Mesendoderm (in vitro differentiated cells): ENCODE data around the gene EIF2A.

Experiments
- DNase-seq: peaks from one replicate; pipeline ENCODE4 v3.0.0; 2013
- H2AK5ac ChIP-seq: 2 replicates; pipeline ENCODE4 v1.6.1; 2013; ENCODE audit warnings: low read length, inconsistent platforms
- H2BK120ac ChIP-seq: 2 replicates; pipeline ENCODE4 v1.6.1; 2013; ENCODE audit warnings: low read depth, mild to moderate bottlenecking, low read length, moderate library complexity, mixed read lengths
- H2BK15ac ChIP-seq: replicated peaks from 2 replicates; pipeline ENCODE4 v1.6.1; 2013; ENCODE audit warnings: low read depth, mild to moderate bottlenecking, moderate library complexity
- H2BK5ac ChIP-seq: 2 replicates; pipeline ENCODE4 v1.6.1; 2013; ENCODE audit warnings: low read length, inconsistent platforms
- H3K18ac ChIP-seq: 2 replicates; pipeline ENCODE4 v1.6.1; 2013; ENCODE audit warnings: mild to moderate bottlenecking, low read length, mixed read lengths
- H3K23ac ChIP-seq: one replicate; pipeline ENCODE4 v1.6.1; 2013; ENCODE audit warnings: low read length
- H3K27ac ChIP-seq: 2 replicates; pipeline ENCODE4 v1.5.1; 2013; ENCODE audit warnings: low read depth, mild to moderate bottlenecking, inconsistent platforms, low read length, moderate library complexity
- H3K27me3 ChIP-seq: 2 replicates; pipeline ENCODE4 v1.6.1; 2013; ENCODE audit warnings: low read length, control low read depth, mild to moderate bottlenecking, inconsistent platforms; ENCODE audit not compliant: insufficient read depth, poor library complexity
- H3K36me3 ChIP-seq: 2 replicates; pipeline ENCODE4 v1.6.1; 2013; ENCODE audit warnings: low read length, inconsistent platforms; ENCODE audit not compliant: control insufficient read depth, insufficient read depth
- H3K4ac ChIP-seq: one replicate; pipeline ENCODE4 v1.6.1; 2013; ENCODE audit warnings: low read depth, mild to moderate bottlenecking, low read length, moderate library complexity
- H3K4me1 ChIP-seq: 2 replicates; pipeline ENCODE4 v1.6.1; 2013; ENCODE audit warnings: low read depth, low read length, inconsistent platforms; ENCODE audit not compliant: control insufficient read depth
- H3K4me2 ChIP-seq: 2 replicates; pipeline ENCODE4 v1.6.1; 2013; ENCODE audit warnings: low read length
- H3K4me3 ChIP-seq: 2 replicates; pipeline ENCODE4 v1.5.1; 2013; ENCODE audit warnings: mild to moderate bottlenecking, low read length
- H3K56ac ChIP-seq: one replicate; pipeline ENCODE4 v1.6.1; 2013; ENCODE audit warnings: low read length
- H3K79me1 ChIP-seq: 2 replicates; pipeline ENCODE4 v1.6.1; 2013; ENCODE audit warnings: low read length, inconsistent platforms
- H3K79me2 ChIP-seq: 2 replicates; pipeline ENCODE4 v1.6.1; 2013; ENCODE audit warnings: mild to moderate bottlenecking, low read length; ENCODE audit not compliant: control insufficient read depth, insufficient read depth
- H3K9ac ChIP-seq: 2 replicates; pipeline ENCODE4 v1.6.1; 2013; ENCODE audit warnings: low read length, inconsistent platforms
- H4K5ac ChIP-seq: one replicate; pipeline ENCODE4 v1.6.1; 2013; ENCODE audit warnings: low read length
- H4K8ac ChIP-seq: one replicate; pipeline ENCODE4 v1.6.1; 2013; ENCODE audit warnings: low read depth, mild to moderate bottlenecking, control low read depth, low read length, moderate library complexity
- WGBS: extraction: QIAGEN DNeasy Blood & Tissue Kit; methylation state at CpG from one replicate; pipeline ENCODE4 v1.1.7; 2013; ENCODE audit warnings: low lambda C conversion rate, missing lambda C conversion rate; ENCODE audit not compliant: insufficient coverage; ENCODE audit errors: extremely low coverage; 5-methylcytosine and 5-hydroxymethylcytosine counted together

Gene EIF2A

DNA sequence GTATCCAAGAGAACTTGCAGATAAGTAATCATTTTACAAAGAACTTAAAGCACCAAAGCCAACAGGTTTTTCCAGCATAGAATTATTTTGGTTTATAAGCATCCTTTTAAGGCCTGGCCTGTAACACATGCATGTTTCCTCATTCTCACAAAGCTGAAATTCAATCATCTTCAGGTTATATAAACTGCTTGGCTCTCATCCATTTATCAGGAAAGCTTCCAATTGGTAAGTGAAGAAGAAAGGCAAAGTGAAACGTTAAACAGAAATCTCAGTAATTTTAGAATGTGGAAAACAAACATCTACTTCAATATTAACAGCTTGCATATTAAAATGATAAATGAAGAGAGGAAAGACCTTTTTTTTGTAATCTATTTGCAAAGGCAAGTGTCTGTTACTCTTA lies 1.9 kb upstream of the EIF2A start:
- H3K4me1 ChIP-seq: no peaks in the 10 kb centered on the region
- H2BK15ac ChIP-seq: no peak overlapping the region
- WGBS: no CpG with 5 or more reads among the region's 1 CpG
- H3K56ac ChIP-seq: no peak overlapping the region
- H4K8ac ChIP-seq: no peak overlapping the region
- no peaks in the 10 kb centered on the region for H3K36me3 ChIP-seq
- H3K27ac ChIP-seq: no peak overlapping the region
- H3K9ac ChIP-seq: peak overlapping the region; percentile 58
- no peaks in the 10 kb centered on the region for H3K27me3 ChIP-seq
- peaks cover 6% of the 10 kb centered on the region for H3K79me1 ChIP-seq
- H3K23ac ChIP-seq: no peak overlapping the region
- H3K79me2 ChIP-seq: peaks cover 40% of the 10 kb centered on the region
- H2BK120ac ChIP-seq: no peak overlapping the region
- H2AK5ac ChIP-seq: no peak overlapping the region
- H3K4me2 ChIP-seq: peak overlapping the region; percentile 52
- H3K4me3 ChIP-seq: no peak overlapping the region
- H3K4ac ChIP-seq: no peak overlapping the region
- no peak overlapping the region for H3K18ac ChIP-seq
- no peak for DNase-seq
- H4K5ac ChIP-seq: no peak overlapping the region
- no peak overlapping the region for H2BK5ac ChIP-seq

- peak overlapping the region; percentile 7 for H3K23ac ChIP-seq
- H3K4me3 ChIP-seq: peak overlapping the region; percentile 74
- no peaks in the 10 kb centered on the region for H3K27me3 ChIP-seq
- H2BK15ac ChIP-seq: no peak overlapping the region
- no peak overlapping the region for H4K8ac ChIP-seq
- H3K4me2 ChIP-seq: peak overlapping the region; percentile 29
- H2BK120ac ChIP-seq: no peak overlapping the region
- H3K79me2 ChIP-seq: peaks cover 45% of the 10 kb centered on the region
- no CpG with 5 or more reads among the region's 54 CpGs for WGBS
- peak overlapping the region; percentile 41 for H3K27ac ChIP-seq
- H3K4ac ChIP-seq: peak overlapping the region; percentile 82
- H3K18ac ChIP-seq: peak overlapping the region; percentile 55
- peaks cover 9% of the 10 kb centered on the region for H3K79me1 ChIP-seq
- H2BK5ac ChIP-seq: peak overlapping the region; percentile 46
- peak overlapping the region; percentile 94 for H3K9ac ChIP-seq
- DNase-seq: peak; percentile 42
- no peak overlapping the region for H4K5ac ChIP-seq
- no peak overlapping the region for H2AK5ac ChIP-seq
- peak overlapping the region; percentile 97 for H3K56ac ChIP-seq
- H3K4me1 ChIP-seq: no peaks in the 10 kb centered on the region
- no peaks in the 10 kb centered on the region for H3K36me3 ChIP-seq
Measured at GRCh38 chr3:150545419-150546225, 965 bp upstream of the EIF2A start.

DNA sequence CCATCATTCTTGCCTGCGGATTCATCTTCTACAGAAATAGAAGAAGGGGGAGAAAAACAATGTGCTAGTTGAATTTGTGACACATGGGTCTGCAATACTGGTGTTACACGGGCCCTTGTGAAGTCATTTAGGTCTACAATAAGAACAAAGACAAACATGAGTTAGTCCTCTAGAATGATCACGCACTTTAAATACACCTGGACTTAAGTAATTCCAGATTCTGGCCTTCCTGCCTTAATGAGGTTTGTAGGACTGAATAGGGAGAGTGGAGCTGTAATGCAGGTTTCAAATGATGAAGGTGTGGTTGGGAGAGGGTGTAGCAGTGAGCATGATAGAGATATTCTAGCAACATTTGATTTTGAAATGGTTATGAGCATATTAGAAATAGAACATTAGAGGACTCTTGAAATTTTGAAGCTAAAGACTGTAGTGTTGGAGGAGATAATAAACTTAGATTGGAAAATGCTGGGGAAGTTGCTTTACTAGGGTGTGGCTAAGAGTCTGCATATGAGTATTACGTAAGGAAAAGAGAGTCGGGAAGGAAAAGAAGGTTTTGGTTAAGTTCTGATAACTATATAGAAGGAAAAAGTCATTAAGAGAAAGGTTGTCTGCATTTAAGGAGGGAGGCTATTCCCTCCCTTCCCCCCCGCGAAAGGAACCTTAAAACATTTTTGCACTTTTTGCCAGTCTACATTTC lies 606 bp downstream of the EIF2A start:
- Histone ChIP-seq H3K4me2 (peak overlapping the region; percentile 95), H2BK5ac (no peak overlapping the region), H3K79me1 (peaks cover 9% of the 10 kb centered on the region), H3K79me2 (peaks cover 48% of the 10 kb centered on the region), H3K23ac (no peak overlapping the region), H4K5ac (peak overlapping the region; percentile 7), H4K8ac (no peak overlapping the region), H3K56ac (peak overlapping the region; percentile 86), H3K27me3 (no peaks in the 10 kb centered on the region), H3K27ac (peak overlapping the region; percentile 49), H3K4ac (peak overlapping the region; percentile 92), H2AK5ac (peak overlapping the region; percentile 96), H3K18ac (peak overlapping the region; percentile 39), H3K9ac (peak overlapping the region; percentile 88), H2BK120ac (no peak overlapping the region), H3K4me3 (peak overlapping the region; percentile 88), H3K4me1 (no peaks in the 10 kb centered on the region), H3K36me3 (no peaks in the 10 kb centered on the region), H2BK15ac (no peak overlapping the region)
- no CpG with 5 or more reads among the region's 7 CpGs for WGBS
- DNase-seq: no peak

DNA sequence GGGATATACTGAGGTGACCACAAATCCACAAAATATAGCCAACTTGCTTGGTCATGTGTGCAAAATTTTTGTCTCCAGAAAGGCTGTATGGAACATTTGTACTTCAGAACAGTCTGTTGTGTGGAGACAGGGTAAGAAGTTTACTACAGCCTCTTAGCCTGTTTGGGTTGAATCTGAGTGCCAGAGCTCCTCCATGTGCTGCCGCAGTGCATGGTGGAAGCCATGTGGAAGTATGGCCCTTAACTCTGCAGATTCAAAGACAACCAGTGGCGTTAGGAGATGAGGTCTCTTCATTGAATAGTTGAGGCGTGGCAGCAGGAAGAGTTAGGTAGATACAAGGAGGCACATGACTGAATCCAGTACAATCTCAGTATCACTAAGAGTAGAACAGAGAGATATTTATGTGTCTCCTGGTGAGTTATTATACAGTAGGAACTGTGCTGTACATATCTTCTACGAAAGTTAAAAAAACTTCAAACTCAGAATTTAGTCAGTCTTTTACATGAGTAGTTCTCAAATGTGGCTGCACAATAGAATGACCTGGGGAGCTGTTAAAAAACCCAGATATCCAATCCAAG lies 9.4 kb downstream of the EIF2A start:
- Histone ChIP-seq H3K27ac (no peak overlapping the region), H3K4me1 (no peaks in the 10 kb centered on the region), H4K5ac (no peak overlapping the region), H3K79me1 (peaks cover 2% of the 10 kb centered on the region), H2BK120ac (no peak overlapping the region), H3K79me2 (peaks cover 6% of the 10 kb centered on the region), H3K23ac (no peak overlapping the region), H4K8ac (no peak overlapping the region), H3K27me3 (no peaks in the 10 kb centered on the region), H2BK5ac (no peak overlapping the region), H3K4ac (no peak overlapping the region), H3K4me2 (no peak overlapping the region), H2AK5ac (no peak overlapping the region), H3K18ac (no peak overlapping the region), H2BK15ac (no peak overlapping the region), H3K9ac (no peak overlapping the region), H3K56ac (no peak overlapping the region), H3K36me3 (peaks cover 2% of the 10 kb centered on the region), H3K4me3 (no peak overlapping the region)
- no peak for DNase-seq
- no CpG with 5 or more reads among the region's 4 CpGs for WGBS

DNA sequence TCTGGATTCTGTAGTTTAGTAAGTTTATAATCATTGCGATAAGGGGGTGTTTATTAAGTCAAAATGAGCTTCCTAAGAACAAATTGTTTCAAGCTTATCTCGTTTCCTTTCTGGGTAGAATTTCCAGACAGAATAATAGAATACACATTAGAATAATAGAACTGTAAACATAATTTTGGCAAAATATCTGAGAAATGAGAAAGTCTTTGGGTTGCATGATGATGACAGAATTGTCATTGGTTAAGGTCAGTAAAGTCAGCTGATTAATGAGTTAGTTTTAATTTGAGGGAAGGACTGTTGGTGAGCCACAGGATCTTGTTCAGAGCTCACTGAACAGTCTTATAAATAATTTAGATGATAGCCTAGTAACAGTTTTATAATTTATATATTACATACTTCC lies 10.2 kb downstream of the EIF2A start:
- no peaks in the 10 kb centered on the region for H3K27me3 ChIP-seq
- no peak overlapping the region for H3K23ac ChIP-seq
- H2AK5ac ChIP-seq: no peak overlapping the region
- no peak overlapping the region for H4K8ac ChIP-seq
- peaks cover 2% of the 10 kb centered on the region for H3K36me3 ChIP-seq
- no peak overlapping the region for H3K4ac ChIP-seq
- no peak overlapping the region for H2BK15ac ChIP-seq
- H3K18ac ChIP-seq: no peak overlapping the region
- peaks cover 2% of the 10 kb centered on the region for H3K79me1 ChIP-seq
- no peak overlapping the region for H2BK120ac ChIP-seq
- H3K79me2 ChIP-seq: peaks cover 6% of the 10 kb centered on the region
- WGBS: no CpG with 5 or more reads among the region's 2 CpGs
- no peak overlapping the region for H3K56ac ChIP-seq
- H3K9ac ChIP-seq: no peak overlapping the region
- no peaks in the 10 kb centered on the region for H3K4me1 ChIP-seq
- no peak overlapping the region for H4K5ac ChIP-seq
- no peak overlapping the region for H3K27ac ChIP-seq
- H2BK5ac ChIP-seq: no peak overlapping the region
- no peak for DNase-seq
- no peak overlapping the region for H3K4me3 ChIP-seq
- no peak overlapping the region for H3K4me2 ChIP-seq
